ENCODE measurements around the gene RNF222.

DNA sequence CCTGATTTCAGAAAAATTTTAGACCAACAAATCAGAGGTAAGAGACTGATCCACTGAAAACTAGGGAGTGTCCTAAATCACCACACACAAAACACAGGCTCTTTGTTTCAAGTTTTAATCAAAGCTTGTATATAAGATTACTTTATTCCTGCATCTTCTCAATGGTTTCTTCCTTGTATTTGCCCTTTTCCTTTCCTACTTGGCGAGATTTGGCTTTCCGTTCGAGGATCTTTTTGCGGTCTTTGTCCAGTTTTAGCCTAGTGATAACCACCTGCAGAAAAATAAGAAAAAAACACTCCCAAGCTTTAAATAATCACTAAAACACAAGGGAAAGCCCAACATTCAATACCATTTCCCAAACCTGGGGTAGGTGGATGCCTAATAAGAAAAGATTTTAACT is 20.2 kb downstream of the RNF222 start:
- TF ChIP-seq POLR2A (IDR thresholded peaks at IDR 0.05; ENCODE audit: low read length) = no peak
- TF ChIP-seq GATA1 (IDR thresholded peaks at IDR 0.05; ENCODE audit: low read depth, low read length) = no peak
